Adipocyte (in vitro differentiated cells): ENCODE results near the gene ATP1A3.

Experiments used
- DNase-seq: peaks from one replicate; pipeline ENCODE4 v3.0.0-alpha.2; 2015; ENCODE audit warnings: low read depth
- H3K27me3 ChIP-seq: replicated peaks from 2 replicates; pipeline ENCODE4 v1.7.0; 2013; ENCODE audit warnings: mild to moderate bottlenecking, low read length, moderate library complexity; ENCODE audit not compliant: control insufficient read depth, insufficient read depth
- H3K36me3 ChIP-seq: 2 replicates; pipeline ENCODE4 v1.7.0; 2013; ENCODE audit warnings: low read length, mild to moderate bottlenecking, moderate library complexity; ENCODE audit not compliant: control insufficient read depth, insufficient read depth, severe bottlenecking
- H3K4me1 ChIP-seq: 2 replicates; pipeline ENCODE4 v1.7.0; 2013; ENCODE audit warnings: mild to moderate bottlenecking, low read length, moderate library complexity; ENCODE audit not compliant: control insufficient read depth, insufficient read depth
- H3K4me3 ChIP-seq: 2 replicates; pipeline ENCODE4 v1.7.0; 2013; ENCODE audit warnings: mild to moderate bottlenecking, low read length, moderate library complexity
- H3K9ac ChIP-seq: 2 replicates; pipeline ENCODE4 v1.7.0; 2013; ENCODE audit warnings: mild to moderate bottlenecking, low read length, moderate library complexity
- H3K9me3 ChIP-seq: 2 replicates; pipeline ENCODE4 v1.7.0; 2013; ENCODE audit warnings: mild to moderate bottlenecking, low read length, moderate library complexity; ENCODE audit not compliant: control insufficient read depth

ATP1A3 gene

DNA sequence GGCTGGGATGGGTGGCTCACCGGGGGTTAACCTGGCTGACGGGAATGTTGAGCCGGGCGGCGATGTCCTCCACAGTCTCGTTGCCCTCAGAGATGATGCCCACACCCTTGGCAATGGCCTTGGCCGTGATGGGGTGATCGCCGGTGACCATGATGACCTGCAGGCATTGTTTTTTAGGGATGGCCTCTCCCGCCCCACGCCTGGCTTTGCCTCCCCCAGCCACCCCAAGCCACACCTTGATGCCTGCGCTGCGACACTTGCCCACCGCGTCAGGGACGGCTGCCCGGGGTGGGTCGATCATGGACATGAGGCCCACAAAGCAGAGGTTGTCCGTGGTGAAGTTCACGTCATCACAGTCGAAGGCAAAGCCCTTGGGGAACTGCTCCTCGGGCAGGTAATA, 16.1 kb downstream of the ATP1A3 start:
- Histone ChIP-seq H3K27me3 (peaks cover 49% of the 10 kb centered on the region), H3K4me3 (no peak overlapping the region), H3K9ac (no peak overlapping the region), H3K4me1 (no peaks in the 10 kb centered on the region), H3K9me3 (no peaks in the 10 kb centered on the region), H3K36me3 (no peaks in the 10 kb centered on the region)
- DNase-seq: no peak

- no peaks in the 10 kb centered on the region for H3K36me3 ChIP-seq
- H3K27me3 ChIP-seq: peaks cover 35% of the 10 kb centered on the region
- no peak for DNase-seq
- no peak overlapping the region for H3K9ac ChIP-seq
- H3K9me3 ChIP-seq: no peaks in the 10 kb centered on the region
- H3K4me1 ChIP-seq: no peaks in the 10 kb centered on the region
- H3K4me3 ChIP-seq: no peak overlapping the region
Measured at GRCh38 chr19:41974652-41975051, 19.4 kb downstream of the ATP1A3 start.

- no peaks in the 10 kb centered on the region for H3K36me3 ChIP-seq
- no peak overlapping the region for H3K9ac ChIP-seq
- H3K4me3 ChIP-seq: no peak overlapping the region
- no peaks in the 10 kb centered on the region for H3K4me1 ChIP-seq
- no peak for DNase-seq
- no peaks in the 10 kb centered on the region for H3K9me3 ChIP-seq
- H3K27me3 ChIP-seq: peaks cover 40% of the 10 kb centered on the region
Measured at GRCh38 chr19:41971363-41971762, 22.7 kb downstream of the ATP1A3 start.

DNA sequence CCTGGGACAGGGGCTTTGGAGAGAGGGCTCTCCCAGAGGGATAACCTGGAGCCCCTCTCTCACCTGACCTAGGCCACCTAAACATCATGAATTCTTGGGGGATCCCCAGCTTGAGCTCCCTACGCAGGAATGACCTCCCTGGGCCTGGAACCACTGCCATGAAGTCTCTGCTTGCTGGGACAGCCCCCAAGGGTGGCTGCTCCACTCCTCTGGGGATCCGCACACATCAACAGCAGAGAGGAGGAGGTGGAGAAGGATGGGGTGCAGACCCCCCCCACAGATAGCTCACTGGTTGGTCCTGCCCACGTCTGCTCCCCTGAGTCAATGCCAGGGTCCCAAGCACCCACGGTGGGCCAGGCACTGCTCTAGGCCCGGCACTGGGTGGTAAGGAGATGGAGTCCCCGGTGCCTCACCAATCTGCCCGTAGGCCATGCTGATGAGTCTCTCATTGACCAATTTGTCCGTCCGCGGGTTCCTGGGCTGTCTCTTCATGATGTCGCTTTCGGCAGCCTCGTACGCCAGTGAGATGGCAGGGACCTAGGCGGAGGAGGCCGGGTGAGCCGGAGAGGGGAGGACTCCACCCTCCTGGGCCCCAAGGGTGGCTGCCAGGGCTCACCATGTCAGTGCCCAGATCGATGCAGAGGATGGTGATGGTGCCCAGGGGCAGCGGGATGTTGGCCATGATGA, 24.1 kb downstream of the ATP1A3 start:
- Histone ChIP-seq H3K36me3 (no peaks in the 10 kb centered on the region), H3K9ac (no peak overlapping the region), H3K4me3 (no peak overlapping the region), H3K27me3 (peaks cover 39% of the 10 kb centered on the region), H3K4me1 (no peaks in the 10 kb centered on the region), H3K9me3 (no peaks in the 10 kb centered on the region)
- no peak for DNase-seq

DNA sequence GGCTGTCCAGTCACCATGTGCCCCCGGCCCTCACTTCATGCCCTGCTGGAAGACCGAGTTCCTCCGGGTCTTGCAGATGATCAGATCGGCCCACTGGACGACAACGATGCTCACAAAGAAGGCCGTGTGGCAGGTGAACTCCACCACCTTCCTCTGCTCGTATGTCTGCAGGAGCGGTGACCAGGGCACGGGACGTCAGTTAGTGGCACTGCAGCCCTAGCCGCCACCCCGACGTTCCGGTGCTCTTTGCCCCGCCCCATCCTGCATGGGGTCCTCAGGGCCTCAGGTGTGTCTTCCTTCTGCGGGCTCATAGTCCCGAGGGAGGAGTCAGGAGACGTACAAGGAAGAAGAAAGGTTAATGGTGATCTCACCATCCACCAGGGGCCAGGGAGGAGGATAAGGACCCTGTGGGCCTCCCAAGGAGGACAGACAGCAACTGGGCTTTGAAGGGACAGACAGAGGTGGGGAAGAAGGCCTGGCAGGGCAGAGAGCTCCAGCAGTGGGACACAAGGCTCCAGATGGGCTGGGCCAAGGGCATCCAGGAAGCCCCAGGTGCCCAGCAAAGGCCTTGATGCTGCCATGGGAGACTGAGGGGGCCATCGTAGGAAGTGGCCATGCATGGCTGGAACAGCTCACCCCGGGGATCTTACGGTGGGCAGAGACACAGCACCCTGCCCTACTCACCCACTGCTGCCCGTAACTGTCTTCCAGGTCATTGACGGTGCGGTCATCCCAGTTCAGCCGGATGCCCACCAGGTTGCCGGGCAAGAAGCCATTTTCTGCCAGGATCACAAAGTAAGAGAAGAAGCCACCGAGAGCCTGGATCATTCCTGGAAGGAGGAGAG, 25.1 kb downstream of the ATP1A3 start:
- no peak for DNase-seq

GRCh38 chr19:41967054-41967783, 26.8 kb downstream of the ATP1A3 start:
- no peaks in the 10 kb centered on the region for H3K36me3 ChIP-seq
- no peak for DNase-seq
- no peaks in the 10 kb centered on the region for H3K9me3 ChIP-seq
- no peaks in the 10 kb centered on the region for H3K4me1 ChIP-seq
- peaks cover 23% of the 10 kb centered on the region for H3K27me3 ChIP-seq
- H3K9ac ChIP-seq: no peak overlapping the region
- no peak overlapping the region for H3K4me3 ChIP-seq

More for the DNA sequence above, 25.1 kb downstream of the ATP1A3 start:
- Histone ChIP-seq H3K9ac (no peak overlapping the region), H3K27me3 (peaks cover 32% of the 10 kb centered on the region), H3K4me1 (no peaks in the 10 kb centered on the region), H3K4me3 (no peak overlapping the region), H3K36me3 (no peaks in the 10 kb centered on the region), H3K9me3 (no peaks in the 10 kb centered on the region)

DNA sequence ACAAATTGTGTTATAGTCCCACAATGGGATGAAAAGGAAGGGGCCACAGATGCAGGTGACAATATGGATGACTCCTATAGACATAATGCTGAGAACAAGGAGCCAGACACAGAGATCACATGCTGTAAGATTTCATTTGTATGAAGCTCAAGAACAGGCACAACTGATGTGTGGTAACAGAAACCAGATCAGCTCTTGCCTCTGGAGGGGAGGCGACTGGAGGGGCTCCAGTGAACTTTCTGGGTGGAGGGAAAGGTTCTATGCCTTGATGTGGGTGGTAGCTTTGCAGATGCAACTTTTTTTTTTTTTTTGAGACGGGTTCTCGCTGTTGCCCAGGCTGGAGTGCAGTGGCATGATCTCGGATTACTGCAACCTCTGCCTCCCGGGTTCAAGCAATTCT, 28.9 kb downstream of the ATP1A3 start:
- DNase-seq: no peak
- Histone ChIP-seq H3K4me1 (no peaks in the 10 kb centered on the region), H3K9ac (no peak overlapping the region), H3K27me3 (peaks cover 19% of the 10 kb centered on the region), H3K9me3 (no peaks in the 10 kb centered on the region), H3K36me3 (no peaks in the 10 kb centered on the region), H3K4me3 (no peak overlapping the region)

DNA sequence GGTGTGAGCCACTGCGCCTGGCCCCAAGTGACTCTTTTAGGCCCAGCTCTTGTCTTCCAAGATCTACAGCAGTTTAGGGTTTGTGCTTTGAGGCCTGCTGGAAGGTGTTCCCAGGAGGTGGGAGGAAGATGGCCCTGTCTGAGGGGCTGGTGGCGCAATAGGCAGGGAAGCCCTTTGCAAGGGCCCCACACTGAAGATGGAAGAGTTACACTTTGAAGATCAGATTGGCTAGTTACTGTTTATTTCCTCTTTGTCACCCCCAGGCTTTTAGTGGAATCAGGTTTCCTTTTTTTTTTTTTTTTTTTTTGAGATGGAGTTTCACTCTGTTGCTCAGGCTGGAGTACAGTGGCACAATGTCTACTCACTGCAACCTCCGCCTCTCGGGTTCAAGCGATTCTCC, 33.1 kb downstream of the ATP1A3 start:
- peaks cover 15% of the 10 kb centered on the region for H3K4me1 ChIP-seq
- H3K36me3 ChIP-seq: peaks cover 3% of the 10 kb centered on the region
- no peak overlapping the region for H3K4me3 ChIP-seq
- no peaks in the 10 kb centered on the region for H3K9me3 ChIP-seq
- peak; percentile 7 for DNase-seq
- peaks cover under 1% of the 10 kb centered on the region for H3K27me3 ChIP-seq
- no peak overlapping the region for H3K9ac ChIP-seq

GRCh38 chr19:41959056-41960053, 34.7 kb downstream of the ATP1A3 start, which contains the start of gene RABAC1:
Gene RABAC1, minus strand, starts transcription at chr19:41959321. Its CDS starts 29 bp downstream, at chr19:41959292.
- H3K4me3 ChIP-seq: peak within 1 kb of the TSS; percentile 96
- H3K27me3 ChIP-seq: no peaks in the 10 kb centered on the region
- H3K4me1 ChIP-seq: peaks cover 15% of the 10 kb centered on the region
- H3K36me3 ChIP-seq: peaks cover 8% of the 10 kb centered on the region
- H3K9ac ChIP-seq: peak within 1 kb of the TSS; percentile 95
- no peaks in the 10 kb centered on the region for H3K9me3 ChIP-seq
- peak; percentile 97 for DNase-seq

GRCh38 chr19:41958367-41959055, 35.5 kb downstream of the ATP1A3 start:
- Histone ChIP-seq H3K9ac (peak overlapping the region; percentile 95), H3K4me1 (peaks cover 15% of the 10 kb centered on the region), H3K27me3 (no peaks in the 10 kb centered on the region), H3K9me3 (no peaks in the 10 kb centered on the region), H3K36me3 (peaks cover 8% of the 10 kb centered on the region), H3K4me3 (peak overlapping the region; percentile 96)
- peak; percentile 91 for DNase-seq
